Measurements from ENCODE around the gene NFKBIL1.
"Not testable (repeated sequence)": the region's sequence is repeated elsewhere in the genome, so short reads cannot be mapped to it uniquely, and the experiment has no call there.

Gene NFKBIL1

GRCh38 chr6:31587791-31588777 is 40.7 kb downstream of the NFKBIL1 start:
- TF ChIP-seq CTCF (IDR thresholded peaks at IDR 0.05; ENCODE audit: borderline replicate concordance, control extremely low read depth, extremely low read depth, insufficient read depth, missing control alignments): no peak
- in situ Hi-C loops (cut with MboI; ENCODE audit: low sequenced_read_pairs, unreplicated experiment): no loop called here
- no peak for DNase-seq (ENCODE audit: low spot score)

- DNase-seq (ENCODE audit: low spot score): no peak
- TF ChIP-seq CTCF (IDR thresholded peaks at IDR 0.05; ENCODE audit: borderline replicate concordance, control extremely low read depth, extremely low read depth, insufficient read depth, missing control alignments): no peak
- in situ Hi-C loops (cut with MboI; ENCODE audit: low sequenced_read_pairs, unreplicated experiment): no loop called here
Observed at GRCh38 chr6:31588871-31589650, 41.7 kb downstream of the NFKBIL1 start.

- DNase-seq (ENCODE audit: low spot score): not testable (repeated sequence)
- in situ Hi-C loops (cut with MboI; ENCODE audit: low sequenced_read_pairs, unreplicated experiment): loop anchor here (10.0 kb wide), 1 partner anchor 96 kb away; the partner anchor contains the start of gene MICB
Observed at GRCh38 chr6:31590691-31591090, 43.3 kb downstream of the NFKBIL1 start.

GRCh38 chr6:31592396-31592771 is 45.0 kb downstream of the NFKBIL1 start:
- in situ Hi-C loops (cut with MboI; ENCODE audit: low sequenced_read_pairs, unreplicated experiment): loop anchor here (10.0 kb wide), 1 partner anchor 98 kb away; the partner anchor contains the start of gene MICB
- DNase-seq (ENCODE audit: low spot score): no peak
- no peak for TF ChIP-seq CTCF (IDR thresholded peaks at IDR 0.05; ENCODE audit: borderline replicate concordance, control extremely low read depth, extremely low read depth, insufficient read depth, missing control alignments)

GRCh38 chr6:31597006-31597405 is 49.6 kb downstream of the NFKBIL1 start:
- in situ Hi-C loops (cut with MboI; ENCODE audit: low sequenced_read_pairs, unreplicated experiment): loop anchor here (5.0 to 10.0 kb wide), 2 partner anchors 50 to 102 kb away; partner anchors contain the start of genes ATP6V1G2, MICB and NFKBIL1
- TF ChIP-seq CTCF (IDR thresholded peaks at IDR 0.05; ENCODE audit: borderline replicate concordance, control extremely low read depth, extremely low read depth, insufficient read depth, missing control alignments): no peak
- DNase-seq (ENCODE audit: low spot score): no peak

- no peak for TF ChIP-seq CTCF (IDR thresholded peaks at IDR 0.05; ENCODE audit: borderline replicate concordance, control extremely low read depth, extremely low read depth, insufficient read depth, missing control alignments)
- no peak for DNase-seq (ENCODE audit: low spot score)
- in situ Hi-C loops (cut with MboI; ENCODE audit: low sequenced_read_pairs, unreplicated experiment): no loop called here
Observed at GRCh38 chr6:31607317-31607716, 59.9 kb downstream of the NFKBIL1 start.

Data from GM13976 (cell line).